Hepatocyte (in vitro differentiated cells): ENCODE data around the gene PLA2G4F. TPM values are rescaled to one million over a fixed set of nuclear protein-coding genes. Genes with fewer than 3 reads are reported as not detected.

ENCODE experiments used
- DNase-seq: peaks from one replicate; pipeline ENCODE4 v3.0.0-alpha.2; 2016; ENCODE audit warnings: low spot score
- H2AFZ ChIP-seq: fragments of 200-600 bp; sonication (generic); 2 replicates; pipeline ENCODE4 v1.6.0; 2016; ENCODE audit warnings: antibody characterized with exemption, mild to moderate bottlenecking
- H3K27ac ChIP-seq: fragments of 200-600 bp; sonication (generic); 2 replicates; pipeline ENCODE4 v1.5.1; 2016; ENCODE audit warnings: mild to moderate bottlenecking
- H3K27me3 ChIP-seq: fragments of 200-600 bp; sonication (generic); 2 replicates; pipeline ENCODE4 v1.6.1; 2016
- H3K36me3 ChIP-seq: fragments of 200-600 bp; sonication (generic); replicated peaks from 2 replicates; pipeline ENCODE4 v1.5.1; 2016; ENCODE audit warnings: low read depth; ENCODE audit not compliant: insufficient read depth
- H3K4me1 ChIP-seq: fragments of 200-600 bp; sonication (generic); 2 replicates; pipeline ENCODE4 v1.5.1; 2016; ENCODE audit warnings: mild to moderate bottlenecking, moderate library complexity; ENCODE audit not compliant: insufficient read depth
- H3K4me2 ChIP-seq: fragments of 200-600 bp; sonication (generic); 2 replicates; pipeline ENCODE4 v1.6.0; 2016
- H3K4me3 ChIP-seq: fragments of 200-600 bp; sonication (generic); 2 replicates; pipeline ENCODE4 v1.5.1; 2016; ENCODE audit warnings: mild to moderate bottlenecking
- H3K79me2 ChIP-seq: fragments of 200-600 bp; sonication (generic); 2 replicates; pipeline ENCODE4 v1.6.0; 2017; ENCODE audit warnings: mild to moderate bottlenecking
- H3K9me2 ChIP-seq: fragments of 200-600 bp; sonication (generic); replicated peaks from 2 replicates; pipeline ENCODE4 v1.6.0; 2017; ENCODE audit warnings: mild to moderate bottlenecking; ENCODE audit not compliant: insufficient read depth
- H3K9me3 ChIP-seq: fragments of 200-600 bp; sonication (generic); 2 replicates; pipeline ENCODE4 v1.5.1; 2016; ENCODE audit warnings: low read depth, mild to moderate bottlenecking
- H4K20me1 ChIP-seq: fragments of 200-600 bp; sonication (generic); 2 replicates; pipeline ENCODE4 v1.6.0; 2016; ENCODE audit warnings: mild to moderate bottlenecking; ENCODE audit not compliant: insufficient read depth, poor library complexity, severe bottlenecking
- CTCF ChIP-seq: fragments of 200-600 bp; sonication (generic); IDR thresholded peaks from 2 replicates; pipeline ENCODE4 v1.5.1; 2016; ENCODE audit warnings: antibody characterized with exemption, mild to moderate bottlenecking; ENCODE audit not compliant: poor library complexity
- EZH2 ChIP-seq: fragments of 200-600 bp; sonication (generic); IDR thresholded peaks from 2 replicates; pipeline ENCODE4 v1.6.1; 2016; ENCODE audit warnings: antibody characterized with exemption, mild to moderate bottlenecking, borderline replicate concordance
- EZH2phosphoT487 ChIP-seq: fragments of 200-600 bp; sonication (generic); IDR thresholded peaks from one replicate; pipeline ENCODE4 v1.6.1; 2018; ENCODE audit warnings: antibody characterized with exemption, mild to moderate bottlenecking, low read depth, moderate library complexity; ENCODE audit not compliant: unreplicated experiment, severe bottlenecking
- WGBS: methylation state at CpG from one replicate; pipeline ENCODE4 v1.1.6; 2016; ENCODE audit warnings: low lambda C conversion rate; ENCODE audit errors: missing lambda C conversion rate; 5-methylcytosine and 5-hydroxymethylcytosine counted together
- polyA plus RNA-seq: library from polyadenylated mRNA; unstranded; fragments of >200 nt; fragmentation: Nextera tagmentation; extraction: Ambion mirVana; gene quantifications from 2 replicates; pipeline ENCODE4 v1.2.1, GENCODE V29; 2016
- total RNA-seq: library from RNA; depleted of rRNA; stranded (reverse); fragments of >200 nt; gene quantifications from 2 replicates; pipeline ENCODE4 v1.2.3, GENCODE V29; 2014

PLA2G4F gene
- total and polyA plus RNA-seq, 2 experiments from 2014 or later, result 1.1 to 2.2 TPM

GRCh38 chr15:42149493-42150218, 6.8 kb downstream of the PLA2G4F start:
- Histone ChIP-seq H3K36me3 (no peaks in the 10 kb centered on the region), H3K27me3 (no peaks in the 10 kb centered on the region), H3K79me2 (no peaks in the 10 kb centered on the region), H3K9me2 (no peaks in the 10 kb centered on the region), H4K20me1 (no peaks in the 10 kb centered on the region), H3K4me1 (no peaks in the 10 kb centered on the region), H3K4me2 (no peak overlapping the region), H2AFZ (no peak overlapping the region), H3K9me3 (no peaks in the 10 kb centered on the region), H3K4me3 (no peak overlapping the region), H3K27ac (no peak overlapping the region)
- WGBS, result 91% methylated on average over 14 of the region's 14 CpGs
- TF ChIP-seq CTCF (no peak), EZH2 (no peak), EZH2phosphoT487 (no peak)
- DNase-seq, result no peak

- Histone ChIP-seq H3K4me2 (no peak overlapping the region), H3K79me2 (no peaks in the 10 kb centered on the region), H4K20me1 (no peaks in the 10 kb centered on the region), H3K4me1 (no peaks in the 10 kb centered on the region), H3K9me2 (no peaks in the 10 kb centered on the region), H2AFZ (no peak overlapping the region), H3K36me3 (no peaks in the 10 kb centered on the region), H3K27ac (no peak overlapping the region), H3K9me3 (no peaks in the 10 kb centered on the region), H3K27me3 (no peaks in the 10 kb centered on the region), H3K4me3 (no peak overlapping the region)
- no peak for DNase-seq
- WGBS, result 73% methylated on average over 12 of the region's 12 CpGs
- TF ChIP-seq CTCF (no peak), EZH2phosphoT487 (no peak), EZH2 (no peak)
Observed at GRCh38 chr15:42148808-42149492, 7.5 kb downstream of the PLA2G4F start.

GRCh38 chr15:42147431-42147735, 9.1 kb downstream of the PLA2G4F start:
- Histone ChIP-seq H3K79me2 (no peaks in the 10 kb centered on the region), H3K4me3 (no peak overlapping the region), H4K20me1 (no peaks in the 10 kb centered on the region), H3K36me3 (no peaks in the 10 kb centered on the region), H3K4me2 (no peak overlapping the region), H3K9me2 (no peaks in the 10 kb centered on the region), H2AFZ (no peak overlapping the region), H3K9me3 (no peaks in the 10 kb centered on the region), H3K27me3 (no peaks in the 10 kb centered on the region), H3K27ac (no peak overlapping the region), H3K4me1 (no peaks in the 10 kb centered on the region)
- 92% methylated on average over 4 of the region's 4 CpGs for WGBS
- TF ChIP-seq CTCF (no peak), EZH2 (no peak), EZH2phosphoT487 (no peak)
- no peak for DNase-seq
